NCI-H187 treated with DMSO at 0.1 percent for 48 hours (cell line): Measurements from ENCODE around the gene PRPH2.
"Not testable (repeated sequence)": the region's sequence is repeated elsewhere in the genome, so short reads cannot be mapped to it uniquely, and the experiment has no call there.

Experiments
- DNase-seq: peaks from one replicate; lab custom pipeline; 2025; lab: John Stamatoyannopoulos, UW

Gene PRPH2

DNA sequence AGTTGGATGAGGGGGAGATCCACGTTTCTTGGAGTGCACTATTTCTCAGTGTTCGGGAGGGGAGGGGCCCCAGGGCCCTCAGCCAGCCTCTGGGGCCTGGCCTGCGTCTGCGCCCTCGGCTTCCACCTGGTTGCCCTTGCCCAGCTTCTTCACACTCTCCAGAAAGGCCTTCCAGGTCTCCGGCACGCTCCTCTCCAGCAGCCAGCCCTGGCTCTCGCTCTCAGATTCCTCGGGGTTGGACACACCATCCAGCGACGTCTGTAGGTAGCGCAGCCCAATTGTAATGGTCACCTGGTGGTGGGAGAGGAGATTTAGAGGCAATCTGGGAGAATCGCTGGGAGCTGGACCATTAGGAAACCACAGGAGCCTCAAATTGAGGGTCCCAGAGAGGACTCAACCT is 24.2 kb downstream of the PRPH2 start:
- no peak for DNase-seq

DNA sequence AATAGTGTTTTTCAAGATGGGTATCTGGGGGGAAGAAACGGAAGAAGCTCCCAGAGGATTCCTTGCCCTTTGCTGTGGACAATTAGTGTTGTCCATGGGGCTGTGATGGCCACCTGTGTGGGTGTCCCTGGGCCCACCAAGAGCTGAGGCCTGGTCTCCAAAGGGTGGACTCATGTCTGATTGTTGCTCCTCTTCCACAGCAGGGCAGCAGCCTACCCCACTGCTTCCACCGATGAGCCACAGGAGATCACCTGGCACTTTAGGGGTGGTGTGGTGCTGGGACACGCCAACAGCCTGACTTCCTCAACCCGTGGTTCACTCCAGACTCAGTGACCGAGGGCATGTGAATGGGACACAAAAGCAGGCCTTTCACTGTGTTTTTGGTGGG is 25.1 kb downstream of the PRPH2 start:
- no peak for DNase-seq

DNA sequence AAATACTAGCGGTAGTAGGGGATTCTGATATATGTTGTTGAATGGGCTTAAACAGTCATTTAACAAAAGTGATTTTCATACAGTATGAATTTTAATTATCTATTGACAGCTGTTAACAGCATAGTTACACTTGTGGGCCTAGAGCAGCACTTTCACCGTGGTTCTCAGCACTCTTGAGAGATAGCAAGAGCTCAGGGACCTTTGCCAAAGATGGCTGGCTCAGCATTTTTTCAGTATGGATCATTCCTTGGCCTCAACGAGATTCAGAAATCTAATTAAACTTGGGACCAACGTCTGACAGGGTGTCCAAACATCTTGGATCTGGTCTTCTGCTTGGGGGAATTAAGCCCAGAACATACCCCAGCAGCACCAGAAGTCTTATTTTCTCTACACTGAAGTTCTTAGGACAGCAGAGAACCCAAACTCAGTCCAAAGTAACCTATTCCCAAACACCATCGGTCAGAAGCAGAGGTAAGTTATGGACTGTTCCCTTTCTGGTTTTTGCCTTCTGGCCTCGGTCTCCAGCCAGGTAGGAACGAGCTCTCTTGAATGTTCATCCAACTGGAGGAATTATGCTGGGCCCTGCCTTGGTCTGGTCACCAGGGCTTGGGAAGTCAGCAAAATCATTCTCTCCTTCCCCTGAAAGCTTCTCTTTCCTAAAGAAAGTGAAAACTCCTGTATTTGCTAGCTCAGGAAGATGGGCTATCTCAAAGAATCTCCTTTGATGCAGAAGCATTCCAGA is 25.7 kb downstream of the PRPH2 start:
- no peak for DNase-seq

DNA sequence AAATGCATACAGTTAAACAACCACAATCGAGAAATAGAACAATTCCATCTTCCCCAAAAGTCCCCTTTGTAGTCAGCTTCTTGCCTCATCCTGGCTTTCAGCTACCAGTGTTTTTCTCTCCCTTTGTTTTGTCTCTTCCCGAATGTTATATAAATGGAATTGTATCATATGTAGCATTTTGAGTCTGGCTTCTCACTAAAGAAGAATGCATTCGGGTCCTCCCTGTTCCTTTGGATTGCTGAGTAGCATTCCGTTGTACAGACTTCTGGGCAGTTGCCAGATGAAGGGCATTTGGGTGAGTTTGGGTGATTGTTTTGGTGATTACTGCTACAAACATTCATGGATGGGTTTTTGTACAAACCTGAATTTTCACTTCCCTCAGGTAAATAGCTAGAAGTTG is 27.8 kb downstream of the PRPH2 start:
- DNase-seq = no peak

DNA sequence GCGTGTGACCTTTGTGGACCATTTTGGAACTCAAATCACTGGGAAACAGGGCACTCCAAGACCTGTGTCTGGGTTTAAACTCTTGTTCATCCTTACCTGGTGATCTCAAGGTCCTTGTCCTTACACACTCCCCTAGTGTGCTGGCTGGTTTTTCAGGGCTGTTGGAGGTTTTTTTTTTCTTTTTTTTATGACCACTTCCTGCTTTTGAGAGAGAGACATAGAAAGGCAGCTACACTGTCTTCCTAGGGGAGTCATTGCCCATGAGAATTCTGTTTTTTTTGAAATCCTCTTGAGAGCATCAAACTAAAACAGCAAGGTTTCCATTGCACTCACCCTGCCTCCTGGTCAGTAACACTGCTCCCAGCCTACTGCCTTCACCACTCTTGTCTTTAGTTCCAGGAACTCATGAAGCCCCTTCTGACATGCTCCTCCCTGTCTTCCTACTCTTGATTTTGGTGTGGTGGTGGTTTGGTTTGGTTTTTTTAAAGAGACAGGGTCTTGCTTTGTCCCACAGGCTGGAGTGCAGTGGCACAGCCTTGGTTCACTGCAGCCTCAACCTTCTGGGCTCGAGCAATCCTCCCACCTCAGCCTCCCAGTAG is 28.6 kb downstream of the PRPH2 start:
- DNase-seq = no peak

DNA sequence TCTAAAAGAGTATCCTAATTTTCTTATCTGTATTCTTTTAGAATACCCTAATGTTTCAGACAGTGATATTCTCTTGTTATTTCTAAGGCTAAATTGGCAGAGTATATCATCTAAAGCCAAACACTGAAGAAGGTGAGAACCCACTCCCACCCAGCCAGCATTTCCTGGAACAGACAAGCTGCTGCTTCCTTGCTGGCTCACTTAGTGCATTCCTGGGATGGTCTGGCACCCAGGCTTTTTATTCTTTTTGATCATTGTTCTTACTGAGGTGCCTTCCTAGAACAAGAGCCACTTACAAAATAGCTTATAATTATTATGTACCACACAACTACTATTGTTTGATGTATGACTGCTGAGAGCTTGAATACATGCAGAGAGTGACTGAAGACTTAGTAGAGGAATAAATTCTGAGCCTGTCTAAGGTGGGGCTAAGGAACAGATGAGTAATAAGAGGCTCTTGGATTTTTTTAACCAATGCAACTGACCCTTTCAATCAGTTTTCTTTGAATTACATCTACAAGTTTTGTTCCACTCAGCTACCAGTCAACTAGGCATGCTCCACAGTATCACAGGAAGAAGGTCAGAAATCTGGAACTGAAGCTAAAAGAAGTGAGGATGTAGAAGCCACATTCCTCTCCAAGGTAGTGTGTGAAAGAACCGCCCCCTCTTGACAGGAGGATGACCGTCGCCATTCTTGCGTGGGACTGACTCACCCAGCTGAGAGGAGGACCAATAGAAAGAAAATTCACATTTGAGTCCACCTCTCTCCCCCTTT is 30.1 kb downstream of the PRPH2 start:
- DNase-seq = no peak

DNA sequence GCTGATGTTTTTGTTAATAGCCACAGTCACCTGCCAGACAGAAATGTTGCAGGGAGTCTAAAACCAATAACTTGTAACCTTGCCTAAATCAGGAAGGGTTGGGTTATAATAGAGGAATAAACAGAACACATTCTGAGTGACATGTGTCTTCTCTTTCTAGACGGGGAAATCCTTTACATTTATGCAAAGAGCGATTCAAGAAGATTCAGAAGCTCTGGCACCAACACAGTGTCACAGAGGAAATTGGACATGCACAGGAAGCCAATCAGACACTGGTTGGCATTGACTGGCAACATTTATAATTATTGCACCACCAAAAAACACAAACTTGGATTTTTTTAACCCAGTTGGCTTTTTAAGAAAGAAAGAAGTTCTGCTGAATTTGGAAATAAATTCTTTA is 31.5 kb downstream of the PRPH2 start:
- DNase-seq = no peak

DNA sequence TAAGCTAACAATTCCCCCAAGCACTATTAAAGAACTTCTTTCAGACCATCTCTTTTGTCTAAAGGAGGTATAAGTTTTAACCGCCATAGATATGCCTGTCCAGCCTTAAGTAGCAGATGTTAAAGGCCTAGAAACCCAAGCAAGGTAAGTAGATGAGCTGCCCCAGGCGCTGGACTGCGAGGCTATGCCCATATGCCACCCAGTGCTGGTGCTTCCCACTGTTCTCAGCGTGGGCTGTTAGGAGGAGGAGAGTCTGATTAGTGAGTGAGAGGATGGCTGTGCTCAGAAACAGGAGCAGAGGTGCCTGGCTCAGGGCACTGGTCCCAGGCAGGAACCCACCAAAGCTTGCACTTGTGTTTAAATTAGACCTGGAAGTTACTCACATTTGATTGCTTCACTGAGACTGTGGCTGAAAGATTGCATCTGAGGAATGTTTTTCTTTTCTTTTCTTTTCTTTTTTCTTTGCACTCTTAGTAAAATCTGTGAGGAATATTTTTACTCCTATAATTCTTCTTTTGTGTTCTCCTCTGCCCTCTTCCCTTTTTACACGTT is 32.2 kb downstream of the PRPH2 start:
- no peak for DNase-seq

DNA sequence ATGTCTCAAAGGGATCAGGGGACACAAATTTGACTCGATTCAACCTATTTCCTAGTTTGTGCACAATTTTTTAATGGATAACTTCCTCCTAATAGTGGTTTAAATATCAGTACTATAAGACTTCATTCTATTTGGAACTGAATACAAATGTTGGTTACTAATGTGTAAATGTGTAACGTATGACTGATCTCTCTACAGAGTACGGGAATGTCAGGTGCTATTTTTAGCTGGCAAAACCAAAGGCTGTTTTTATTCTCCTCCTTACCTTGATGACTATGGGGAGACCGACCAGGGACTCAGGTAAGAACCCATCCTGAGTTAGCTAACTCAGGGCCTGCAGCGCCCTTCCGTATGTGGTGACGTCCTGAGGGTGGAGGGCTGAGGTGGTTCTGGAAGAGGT is 33.0 kb downstream of the PRPH2 start:
- DNase-seq = no peak

DNA sequence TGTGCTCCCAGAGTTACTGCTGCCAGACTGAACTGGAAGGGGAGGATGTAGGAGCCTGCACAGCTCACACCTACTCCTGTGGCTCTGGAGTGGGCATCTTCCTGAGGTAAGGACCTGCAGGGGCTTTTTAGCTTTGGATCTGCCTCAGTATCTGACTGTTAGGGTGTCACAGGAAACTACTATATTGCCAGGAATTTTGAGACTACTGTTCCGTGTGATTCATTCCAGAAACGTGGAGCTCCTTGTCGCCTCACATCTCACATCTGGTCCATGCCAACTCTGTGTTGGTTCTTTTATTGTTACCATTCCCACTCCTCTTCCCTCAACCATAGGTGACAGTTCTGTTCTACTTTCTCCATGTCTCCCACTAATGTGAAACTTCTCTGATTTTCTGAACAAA is 34.1 kb downstream of the PRPH2 start:
- no peak for DNase-seq

DNA sequence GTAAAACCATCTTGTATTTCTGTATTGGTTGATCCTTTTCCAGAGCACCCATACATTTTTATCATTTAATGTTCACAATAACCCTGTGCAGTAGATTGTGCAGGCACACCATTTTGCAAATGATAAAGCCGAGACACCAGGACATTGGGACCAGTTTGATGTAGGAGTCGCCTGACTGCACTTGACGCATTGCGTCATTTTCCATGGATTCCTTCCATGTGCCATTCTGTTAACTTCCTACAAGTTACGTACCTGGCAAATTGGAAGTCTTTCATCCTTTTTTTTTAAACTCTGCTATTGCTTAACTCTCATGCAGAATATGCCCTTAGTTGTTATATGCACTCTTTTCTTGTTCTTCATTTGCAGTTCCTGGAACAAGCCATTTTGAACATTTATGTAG is 43.0 kb downstream of the PRPH2 start:
- DNase-seq = no peak

DNA sequence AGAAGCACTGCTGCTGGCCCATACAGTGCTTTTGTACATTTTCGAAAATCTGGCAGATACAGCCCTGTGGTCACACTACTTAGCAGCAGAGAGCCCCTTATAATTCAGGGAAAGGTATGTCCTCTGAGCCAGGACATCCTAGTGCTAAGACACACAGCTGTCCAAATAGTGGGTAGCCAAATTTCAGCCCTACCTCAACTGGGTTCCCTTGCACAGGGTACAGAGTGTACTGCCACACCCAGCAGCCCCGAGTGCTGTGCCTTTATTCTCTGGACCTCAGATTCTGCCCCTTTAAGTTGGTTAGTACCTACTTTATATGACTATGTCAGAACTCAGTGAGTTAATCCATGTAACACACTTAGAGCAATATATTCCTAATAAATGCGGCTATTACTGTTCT is 47.6 kb downstream of the PRPH2 start:
- no peak for DNase-seq

DNA sequence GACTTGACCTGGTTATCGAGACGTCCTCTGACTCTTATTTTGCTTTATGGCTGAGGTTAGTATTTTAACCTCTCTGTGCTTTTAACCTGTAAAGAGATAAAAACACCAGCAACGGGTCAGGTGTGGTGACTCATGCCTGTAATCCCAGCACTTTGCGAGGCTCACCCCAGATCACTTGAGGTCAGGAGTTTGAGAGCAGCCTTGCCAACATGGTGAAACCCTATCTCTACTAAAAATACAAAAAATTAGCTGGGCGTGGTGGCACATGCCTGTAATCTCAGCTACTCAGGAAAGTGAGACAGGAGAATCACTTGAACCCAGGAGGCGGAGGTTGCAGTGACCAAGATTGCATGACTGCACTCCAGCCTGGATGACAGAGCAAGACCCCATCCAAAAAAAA is 48.0 kb downstream of the PRPH2 start:
- not testable (repeated sequence) for DNase-seq

DNA sequence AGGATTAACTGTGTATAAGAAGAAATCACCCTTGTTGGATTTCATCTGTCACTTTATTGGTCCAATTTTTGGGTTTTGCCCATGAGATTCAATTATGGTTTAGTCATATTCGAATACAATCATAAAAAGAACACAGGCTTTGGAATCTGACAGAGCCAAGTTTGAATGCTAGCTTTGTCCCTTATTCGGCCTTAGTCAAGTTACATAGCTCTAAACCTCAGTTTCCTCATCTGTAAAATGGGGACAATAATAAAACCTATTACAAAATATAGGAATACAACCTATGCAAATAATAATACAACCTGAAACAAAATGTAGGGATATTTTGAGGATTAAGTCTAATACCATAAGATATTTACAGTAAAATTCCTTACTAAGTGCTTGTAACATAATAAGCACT is 57.7 kb downstream of the PRPH2 start:
- no peak for DNase-seq

DNA sequence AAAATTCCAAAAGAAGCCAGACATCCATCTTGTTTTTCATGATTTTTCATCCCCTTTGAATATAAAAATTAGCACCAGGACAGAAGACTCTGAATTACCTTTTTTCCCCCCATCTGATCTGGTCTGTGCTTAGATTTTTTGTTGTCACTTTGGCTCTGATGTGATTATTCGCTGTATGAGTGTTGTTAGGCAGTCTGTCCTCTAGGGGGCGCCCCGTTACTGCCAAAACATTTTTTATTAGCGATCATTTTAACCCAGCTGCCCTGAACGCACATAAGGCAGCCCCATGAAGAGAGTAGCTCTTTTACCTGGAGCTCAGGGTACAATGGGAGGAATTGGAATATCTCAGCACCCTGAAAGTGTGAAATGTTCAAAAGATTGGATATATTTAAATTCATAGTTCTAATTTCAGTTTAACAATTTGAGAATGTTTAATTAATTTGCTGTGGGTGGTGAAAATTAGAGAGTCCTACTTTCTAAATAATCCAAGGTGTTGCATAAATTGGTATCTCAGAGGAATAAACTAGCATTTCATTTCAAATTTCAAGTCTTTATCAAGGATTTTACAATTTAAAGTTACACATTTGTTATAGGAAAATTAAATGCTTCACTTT is 60.8 kb downstream of the PRPH2 start:
- DNase-seq = peak; percentile 17

DNA sequence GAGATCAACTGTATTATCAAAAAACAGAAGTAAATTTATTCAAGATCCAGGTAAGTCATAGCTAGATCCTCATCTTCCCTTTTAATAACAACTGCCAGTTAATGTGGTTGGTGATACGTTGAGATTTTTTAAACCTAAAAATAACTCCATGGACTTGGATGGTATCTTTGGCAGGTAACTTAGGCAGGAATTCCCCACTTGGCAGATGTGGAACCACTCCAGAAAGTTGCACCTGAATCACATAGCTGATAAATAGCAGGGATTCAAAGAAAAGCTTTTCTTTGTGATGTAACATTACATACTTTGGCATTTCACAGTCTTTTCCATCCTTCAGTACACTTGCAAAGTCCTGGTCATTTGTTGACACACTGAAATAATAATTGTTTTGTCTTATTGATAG is 62.6 kb downstream of the PRPH2 start:
- DNase-seq = no peak

DNA sequence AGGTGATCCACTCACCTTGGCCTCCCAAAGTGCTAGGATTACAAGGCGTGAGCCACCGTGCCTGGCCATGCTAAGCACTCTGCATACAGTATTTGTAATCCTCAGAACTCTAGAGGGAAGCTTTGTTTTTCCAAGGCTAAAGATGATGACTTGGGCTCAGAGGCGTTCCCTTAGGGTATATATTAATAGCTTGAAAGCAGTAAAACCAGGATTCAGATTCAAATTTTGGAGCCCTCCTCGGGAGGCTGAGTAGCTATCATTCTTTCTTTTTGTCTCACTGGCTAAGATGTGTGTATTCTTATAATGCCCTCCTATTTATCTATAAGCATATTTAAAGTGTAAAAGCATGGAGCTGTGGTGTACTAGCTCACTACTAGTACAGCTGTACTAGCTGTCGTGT is 68.5 kb downstream of the PRPH2 start:
- DNase-seq = no peak

DNA sequence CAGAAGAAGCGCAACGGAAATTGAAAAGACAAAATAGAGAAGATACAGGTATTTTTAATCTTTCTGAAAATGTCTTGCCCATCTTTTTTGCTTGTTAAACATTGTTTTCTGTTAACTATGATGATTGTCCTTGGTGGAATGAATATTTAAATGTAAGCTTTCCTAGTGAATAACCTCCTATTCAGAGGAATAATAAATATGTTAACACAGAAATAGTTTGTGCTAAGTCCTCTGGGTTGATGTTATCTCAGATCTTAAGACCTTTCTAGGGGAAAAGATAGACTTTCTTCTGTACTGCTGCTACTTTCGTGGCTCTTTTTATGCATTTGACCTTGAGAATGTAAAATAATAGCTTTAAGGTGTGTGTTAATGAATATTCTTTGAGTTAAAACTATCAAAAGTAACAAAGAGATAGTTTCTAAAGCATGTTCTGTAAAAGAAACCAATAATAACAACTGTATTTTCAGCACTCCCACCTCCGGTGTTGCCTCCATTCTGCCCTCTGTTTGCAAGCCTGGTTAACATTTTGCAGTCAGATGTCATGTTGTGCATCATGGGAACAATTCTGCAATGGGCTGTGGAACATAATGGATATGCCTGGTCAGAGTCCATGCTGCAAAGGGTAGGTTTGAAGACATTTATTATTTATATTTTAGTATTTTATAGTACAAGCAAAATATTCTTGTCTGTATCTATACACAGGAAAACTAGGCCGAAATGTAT is 70.2 kb downstream of the PRPH2 start:
- DNase-seq = no peak
